CD4-positive, alpha-beta T cell treated with Interleukin-15 for 4 hours (primary cell): ENCODE results near the gene FPR2.
"Not testable (repeated sequence)": the region's sequence is repeated elsewhere in the genome, so short reads cannot be mapped to it uniquely, and the experiment has no call there.

Experiments used
- DNase-seq: peaks from one replicate; pipeline ENCODE4 v3.0.0-alpha.2; 2020; ENCODE audit warnings: low spot score

The FPR2 gene

DNA sequence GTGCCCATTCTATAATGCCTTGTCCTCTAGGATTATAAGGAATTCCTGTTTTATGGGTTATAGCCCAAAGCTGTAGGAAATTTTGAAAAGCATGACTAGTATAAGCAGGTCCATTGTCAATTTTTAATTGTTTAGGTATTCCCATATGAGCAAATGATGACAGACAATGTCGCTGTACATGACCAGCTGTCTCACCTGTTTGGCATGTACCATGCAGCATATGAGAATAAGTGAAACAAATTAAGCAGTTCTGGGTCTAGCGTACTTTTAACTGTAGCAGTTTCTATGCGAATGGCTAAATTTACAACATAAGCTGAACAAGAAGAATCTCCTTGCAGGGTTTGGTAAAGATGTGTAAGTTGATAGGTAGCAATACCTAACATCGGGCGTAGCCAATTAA lies 45.6 kb downstream of the FPR2 start:
- DNase-seq: not testable (repeated sequence)

DNA sequence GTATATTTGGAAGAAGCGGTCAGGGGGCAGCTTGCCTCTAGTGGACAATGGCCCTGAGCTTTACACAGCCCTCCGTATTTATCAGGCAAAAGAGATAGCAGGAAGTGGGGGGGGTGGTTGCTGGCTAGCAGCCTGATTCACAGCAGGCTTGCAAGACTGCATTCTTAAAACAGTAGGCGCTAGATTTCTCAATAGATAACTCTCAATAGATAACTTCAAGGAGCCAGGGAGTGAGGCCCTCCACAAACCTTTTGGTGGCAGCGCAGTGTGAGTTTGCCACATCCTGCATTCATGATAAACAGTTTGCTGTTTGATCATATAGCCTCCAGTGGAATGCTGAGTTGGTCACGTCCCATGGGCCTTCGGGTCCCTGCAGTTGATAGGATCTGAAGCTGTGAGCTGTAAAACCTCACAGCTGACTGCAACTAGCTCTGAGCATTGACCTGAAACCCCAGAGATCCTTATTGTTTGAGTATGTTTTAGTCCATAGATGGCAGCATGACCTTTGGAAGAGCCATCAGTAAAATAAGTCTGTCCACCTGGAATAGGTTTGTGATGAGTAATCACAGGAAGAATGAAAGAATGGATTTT lies 46.2 kb downstream of the FPR2 start:
- no peak for DNase-seq

DNA sequence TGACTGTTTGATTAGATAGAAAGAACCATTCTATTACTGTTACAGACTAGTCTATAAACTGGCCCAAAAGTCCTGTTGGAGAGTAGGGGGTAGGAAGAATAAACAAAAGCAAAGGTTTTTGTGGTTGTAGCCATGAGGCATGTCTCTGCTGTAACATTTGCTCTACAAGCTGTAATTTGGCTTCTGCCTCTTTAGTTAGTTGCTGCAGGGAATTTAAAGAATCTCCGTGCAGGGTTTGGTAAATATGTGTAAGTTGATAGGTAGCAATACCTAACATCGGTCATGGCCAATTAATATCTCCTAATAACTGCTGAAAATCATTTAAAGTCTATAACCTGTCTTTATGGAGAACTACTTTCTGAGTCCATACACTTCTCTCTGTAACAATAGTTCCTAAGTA lies 46.9 kb downstream of the FPR2 start:
- DNase-seq: no peak

DNA sequence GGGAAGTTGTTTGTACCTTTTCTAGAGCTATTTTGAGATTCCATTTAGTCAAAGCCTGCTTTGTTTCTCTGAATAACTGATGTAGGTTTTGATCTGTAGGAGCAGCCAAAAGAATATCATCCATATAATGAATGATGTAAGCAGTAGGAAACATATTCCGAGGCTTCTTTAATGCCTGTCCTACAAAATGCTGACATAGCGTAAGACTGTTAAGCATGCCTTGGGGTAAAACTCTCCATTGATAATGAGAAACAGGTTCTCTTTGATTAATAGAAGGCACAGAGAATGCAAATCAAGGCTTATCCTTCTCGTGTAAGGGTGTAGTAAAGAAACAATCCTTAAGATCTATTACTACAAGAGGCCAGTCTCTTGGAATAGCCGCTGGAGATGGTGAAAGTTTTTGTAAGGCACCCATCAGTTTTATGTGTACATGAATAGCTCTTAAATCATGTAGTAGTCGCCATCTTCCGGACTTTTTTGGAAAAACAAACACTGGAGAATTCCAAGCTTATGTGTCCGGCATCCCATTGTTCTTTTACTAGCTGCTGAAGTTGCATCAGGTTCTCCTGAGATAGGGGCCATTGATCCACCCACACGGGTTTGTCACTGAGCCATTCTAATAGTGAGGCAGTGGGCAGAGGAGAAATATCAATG lies 47.5 kb downstream of the FPR2 start:
- DNase-seq: no peak

DNA sequence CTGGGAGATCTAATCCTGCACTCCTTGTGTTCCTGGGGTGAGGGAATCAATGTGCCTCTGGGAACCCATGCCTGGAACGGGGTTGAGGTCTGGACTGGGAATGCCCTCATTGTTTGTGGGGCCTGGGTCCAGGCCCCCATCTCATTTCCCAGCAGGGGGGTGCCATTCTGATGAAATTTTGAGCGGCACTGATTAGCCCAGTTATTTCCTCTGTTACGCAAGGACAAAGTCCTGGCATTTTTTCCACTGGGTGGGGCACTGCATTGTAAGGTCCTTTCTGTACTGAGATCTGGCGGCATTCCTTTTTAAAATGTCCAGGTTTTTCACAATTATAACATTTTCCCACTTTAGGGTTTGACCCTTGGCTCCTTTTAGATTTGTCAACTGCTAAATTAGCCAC lies 48.8 kb downstream of the FPR2 start:
- DNase-seq: no peak

DNA sequence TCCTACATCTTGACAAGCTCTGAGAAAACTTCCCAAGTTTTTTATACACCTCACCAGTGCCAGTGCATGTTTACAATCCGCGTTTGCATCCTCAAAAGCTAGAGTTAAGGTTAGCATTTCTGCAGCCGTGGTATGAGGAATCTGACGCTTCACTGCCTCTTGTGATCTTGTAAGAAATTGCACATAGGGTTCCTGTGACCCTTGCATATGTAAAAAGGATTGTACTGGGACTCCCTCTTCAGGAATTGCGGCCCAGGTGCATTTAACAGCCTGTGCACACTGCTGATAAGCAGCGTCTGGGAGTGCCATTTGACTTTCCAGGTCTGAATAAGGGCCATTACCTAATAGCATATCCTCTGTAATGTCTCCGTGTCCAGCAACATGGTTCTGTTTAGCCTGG lies 49.2 kb downstream of the FPR2 start:
- no peak for DNase-seq

DNA sequence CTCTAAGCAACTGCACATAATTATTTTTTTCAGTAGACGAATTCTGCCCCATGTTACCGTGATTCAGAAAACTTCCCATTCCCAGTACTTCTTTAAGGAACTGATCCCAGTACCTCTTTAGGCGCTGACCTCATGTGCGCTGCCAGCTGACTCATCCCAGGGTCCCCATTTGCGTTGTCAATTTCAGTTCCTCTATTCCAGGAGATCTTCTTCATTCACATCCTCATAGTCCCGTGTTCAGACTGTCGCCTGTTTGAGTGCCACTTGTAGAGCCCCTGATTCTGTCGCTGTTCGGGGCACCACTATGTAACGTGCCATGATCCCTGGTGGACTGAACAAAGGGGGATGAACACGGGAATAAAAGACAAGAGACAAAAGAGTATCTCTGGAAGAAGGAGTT lies 50.4 kb downstream of the FPR2 start:
- no peak for DNase-seq

DNA sequence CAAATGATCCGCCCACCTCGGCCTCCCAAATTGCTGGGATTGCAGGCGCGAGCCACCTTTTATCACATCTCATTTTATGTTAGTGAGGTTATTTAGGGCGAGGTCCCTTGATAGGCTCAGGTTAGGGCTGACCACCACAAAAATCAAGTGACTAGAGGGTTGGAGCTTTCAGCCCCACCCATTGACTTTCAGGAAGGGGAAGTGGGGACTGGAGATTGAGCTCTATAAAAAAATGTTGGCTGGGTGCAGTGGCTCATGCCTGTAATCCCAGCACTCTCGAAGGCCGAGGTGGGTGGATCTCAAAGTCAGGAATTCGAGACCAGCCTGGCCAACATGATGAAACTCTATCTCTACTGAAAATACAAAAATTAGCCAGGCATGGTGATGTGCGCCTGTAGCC lies 54.1 kb downstream of the FPR2 start:
- DNase-seq: no peak

DNA sequence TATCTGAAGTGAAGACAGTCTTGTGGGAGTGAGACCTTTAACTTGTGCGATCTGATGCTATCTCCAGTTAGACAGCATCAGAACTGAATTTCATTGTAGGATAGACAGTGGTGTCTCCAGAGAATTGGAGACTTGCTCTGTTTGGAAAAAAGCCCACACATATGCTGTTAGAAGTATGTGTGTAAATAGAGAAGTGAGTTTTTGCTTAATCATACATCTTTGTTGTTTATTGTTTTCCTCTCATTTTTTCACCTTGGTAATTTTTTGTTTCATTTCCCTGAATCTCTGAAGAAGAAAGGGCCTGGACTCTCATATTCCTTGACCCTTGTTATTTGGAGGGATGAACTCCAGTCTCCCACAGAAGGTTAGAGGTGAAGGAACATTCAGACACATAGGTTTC lies 55.7 kb downstream of the FPR2 start:
- DNase-seq: no peak

DNA sequence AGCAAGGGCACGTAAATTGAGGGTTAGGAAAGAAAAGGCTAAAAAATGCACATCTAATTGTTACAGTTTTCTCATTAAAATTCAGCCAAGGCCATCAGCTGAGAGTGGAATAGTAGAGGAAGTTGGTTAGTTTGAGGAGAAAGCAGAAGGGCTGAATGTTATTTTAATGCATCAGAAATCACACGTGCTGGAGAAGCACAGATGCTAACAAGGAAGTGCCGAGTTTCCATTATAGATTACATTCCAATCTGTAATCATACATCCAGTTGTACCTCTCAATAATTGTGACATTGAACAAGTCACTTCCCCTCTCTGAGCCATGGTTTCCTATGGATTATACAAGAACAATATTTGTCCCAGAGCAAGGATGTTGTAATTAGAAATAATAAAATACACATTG lies 59.0 kb downstream of the FPR2 start:
- DNase-seq: no peak
